Smooth muscle cell (in vitro differentiated cells): Measurements from ENCODE around the gene GPA33. TPM values are rescaled to one million over a fixed set of nuclear protein-coding genes. Genes with fewer than 3 reads are reported as not detected.
A peak's percentile ranks its signal among the peaks of the same experiment; 100 is the strongest.

Experiments
- DNase-seq: peaks from one replicate; lab custom pipeline; 2025; ENCODE audit not compliant: unreplicated experiment; lab: John Stamatoyannopoulos, UW
- H2AFZ ChIP-seq: fragments of 200-600 bp; sonication (generic); 2 replicates; pipeline ENCODE4 v1.6.0; 2016; ENCODE audit warnings: antibody characterized with exemption, low read depth, mild to moderate bottlenecking
- H3F3A ChIP-seq: fragments of 200-600 bp; sonication (generic); 2 replicates; pipeline ENCODE4 v1.6.0; 2017; ENCODE audit warnings: antibody characterized with exemption, low read depth
- H3K27ac ChIP-seq: fragments of 200-600 bp; sonication (generic); 2 replicates; pipeline ENCODE4 v1.5.1; 2016; ENCODE audit warnings: low read depth, mild to moderate bottlenecking
- H3K27me3 ChIP-seq: fragments of 200-600 bp; sonication (generic); 2 replicates; pipeline ENCODE4 v1.6.1; 2016; ENCODE audit warnings: low read depth, mild to moderate bottlenecking
- H3K36me3 ChIP-seq: fragments of 200-600 bp; sonication (generic); 2 replicates; pipeline ENCODE4 v1.5.1; 2016; ENCODE audit warnings: low read depth
- H3K4me1 ChIP-seq: fragments of 200-600 bp; sonication (generic); 2 replicates; pipeline ENCODE4 v1.5.1; 2016; ENCODE audit warnings: low read depth
- H3K4me2 ChIP-seq: fragments of 200-600 bp; sonication (generic); 2 replicates; pipeline ENCODE4 v1.6.0; 2016; ENCODE audit warnings: mild to moderate bottlenecking
- H3K4me3 ChIP-seq: fragments of 200-600 bp; sonication (generic); 2 replicates; pipeline ENCODE4 v1.5.1; 2016; ENCODE audit warnings: mild to moderate bottlenecking
- H3K79me2 ChIP-seq: fragments of 200-600 bp; sonication (generic); 2 replicates; pipeline ENCODE4 v1.6.0; 2016; ENCODE audit warnings: low read depth, mild to moderate bottlenecking
- H3K9ac ChIP-seq: fragments of 200-600 bp; sonication (generic); 2 replicates; pipeline ENCODE4 v1.6.0; 2016; ENCODE audit warnings: low read depth
- H3K9me3 ChIP-seq: fragments of 200-600 bp; sonication (generic); replicated peaks from 2 replicates; pipeline ENCODE4 v1.5.1; 2016; ENCODE audit warnings: low read depth
- H4K20me1 ChIP-seq: fragments of 200-600 bp; sonication (generic); 2 replicates; pipeline ENCODE4 v1.6.0; 2016; ENCODE audit warnings: low read depth
- WGBS: methylation state at CpG from one replicate; pipeline ENCODE4 v1.1.7; 2016; ENCODE audit warnings: low lambda C conversion rate; 5-methylcytosine and 5-hydroxymethylcytosine counted together
- polyA plus RNA-seq: library from polyadenylated mRNA; unstranded; fragments of >200 nt; fragmentation: Nextera tagmentation; extraction: Ambion mirVana; gene quantifications from 2 replicates; pipeline ENCODE4 v1.2.1, GENCODE V29; 2016
- total RNA-seq: library from RNA; depleted of rRNA; stranded (reverse); fragments of >200 nt; gene quantifications from 2 replicates; pipeline ENCODE4 v1.2.3, GENCODE V29; 2014
- TF ChIP-seq, protein P1 (sequence below): fragments of 200-600 bp; sonication (generic); IDR thresholded peaks from 2 replicates; pipeline ENCODE4 v1.5.1; 2017; ENCODE audit warnings: borderline replicate concordance, mild to moderate bottlenecking, antibody characterized with exemption; ENCODE audit not compliant: insufficient read depth, poor library complexity, severe bottlenecking

GPA33 gene
- total and polyA plus RNA-seq, 2 experiments from 2014 or later: not detected

DNA sequence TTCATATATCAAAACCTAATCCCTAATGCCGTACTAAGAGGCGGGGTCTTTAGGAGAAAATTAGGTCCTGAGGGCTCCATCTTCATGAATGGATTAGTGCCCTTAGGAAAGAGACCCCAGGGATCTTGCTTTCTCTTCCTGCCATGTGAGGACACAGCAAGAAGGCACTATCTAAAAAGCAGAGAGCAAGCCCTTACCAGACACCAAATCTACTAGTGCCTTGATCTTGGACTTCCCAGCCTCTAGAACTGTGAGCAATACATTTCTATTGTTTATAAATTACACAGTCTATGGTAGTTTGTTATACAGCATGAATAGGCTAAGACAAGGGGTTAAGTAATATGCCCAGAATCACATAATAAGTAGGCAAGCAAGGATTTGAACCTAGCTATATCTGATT, 46.6 kb upstream of the GPA33 start:
- Histone ChIP-seq H3K9me3 (no peaks in the 10 kb centered on the region), H3K27ac (peak overlapping the region; percentile 81), H3K9ac (peak overlapping the region; percentile 66), H3F3A (peaks cover 17% of the 10 kb centered on the region), H3K27me3 (no peaks in the 10 kb centered on the region), H2AFZ (peak overlapping the region; percentile 93), H3K4me3 (no peak overlapping the region), H3K36me3 (no peaks in the 10 kb centered on the region), H3K4me2 (peak overlapping the region; percentile 40), H3K4me1 (peaks cover 41% of the 10 kb centered on the region), H4K20me1 (no peaks in the 10 kb centered on the region), H3K79me2 (no peaks in the 10 kb centered on the region)
- DNase-seq: no peak
- WGBS: 71% methylated on average over 2 of the region's 2 CpGs
- TF ChIP-seq, protein P1, sequence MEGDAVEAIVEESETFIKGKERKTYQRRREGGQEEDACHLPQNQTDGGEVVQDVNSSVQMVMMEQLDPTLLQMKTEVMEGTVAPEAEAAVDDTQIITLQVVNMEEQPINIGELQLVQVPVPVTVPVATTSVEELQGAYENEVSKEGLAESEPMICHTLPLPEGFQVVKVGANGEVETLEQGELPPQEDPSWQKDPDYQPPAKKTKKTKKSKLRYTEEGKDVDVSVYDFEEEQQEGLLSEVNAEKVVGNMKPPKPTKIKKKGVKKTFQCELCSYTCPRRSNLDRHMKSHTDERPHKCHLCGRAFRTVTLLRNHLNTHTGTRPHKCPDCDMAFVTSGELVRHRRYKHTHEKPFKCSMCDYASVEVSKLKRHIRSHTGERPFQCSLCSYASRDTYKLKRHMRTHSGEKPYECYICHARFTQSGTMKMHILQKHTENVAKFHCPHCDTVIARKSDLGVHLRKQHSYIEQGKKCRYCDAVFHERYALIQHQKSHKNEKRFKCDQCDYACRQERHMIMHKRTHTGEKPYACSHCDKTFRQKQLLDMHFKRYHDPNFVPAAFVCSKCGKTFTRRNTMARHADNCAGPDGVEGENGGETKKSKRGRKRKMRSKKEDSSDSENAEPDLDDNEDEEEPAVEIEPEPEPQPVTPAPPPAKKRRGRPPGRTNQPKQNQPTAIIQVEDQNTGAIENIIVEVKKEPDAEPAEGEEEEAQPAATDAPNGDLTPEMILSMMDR: no peak

DNA sequence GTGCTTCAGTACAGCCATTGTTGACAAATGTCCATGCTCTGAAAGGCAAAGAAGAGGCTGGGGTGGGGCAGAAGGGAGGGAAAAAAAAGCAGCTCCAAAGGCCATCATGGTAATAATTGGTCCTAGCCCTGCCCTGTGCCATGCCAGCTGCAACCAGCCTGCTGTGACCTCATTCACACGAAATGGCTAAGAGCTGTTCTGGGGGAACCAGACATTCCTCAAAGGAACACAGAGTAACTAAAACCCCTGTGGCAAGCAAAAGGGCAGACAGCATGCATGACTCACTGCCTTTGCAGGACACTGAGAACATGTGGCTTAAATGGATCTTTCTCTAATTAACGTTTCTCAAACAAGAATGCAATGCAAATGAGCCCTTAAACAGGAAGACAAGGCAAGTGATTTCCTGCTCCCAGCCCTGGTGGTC, 46.0 kb upstream of the GPA33 start:
- WGBS: 0% methylated on average over 2 of the region's 2 CpGs
- H3K9ac ChIP-seq: peak overlapping the region; percentile 16
- peaks cover 41% of the 10 kb centered on the region for H3K4me1 ChIP-seq

DNA sequence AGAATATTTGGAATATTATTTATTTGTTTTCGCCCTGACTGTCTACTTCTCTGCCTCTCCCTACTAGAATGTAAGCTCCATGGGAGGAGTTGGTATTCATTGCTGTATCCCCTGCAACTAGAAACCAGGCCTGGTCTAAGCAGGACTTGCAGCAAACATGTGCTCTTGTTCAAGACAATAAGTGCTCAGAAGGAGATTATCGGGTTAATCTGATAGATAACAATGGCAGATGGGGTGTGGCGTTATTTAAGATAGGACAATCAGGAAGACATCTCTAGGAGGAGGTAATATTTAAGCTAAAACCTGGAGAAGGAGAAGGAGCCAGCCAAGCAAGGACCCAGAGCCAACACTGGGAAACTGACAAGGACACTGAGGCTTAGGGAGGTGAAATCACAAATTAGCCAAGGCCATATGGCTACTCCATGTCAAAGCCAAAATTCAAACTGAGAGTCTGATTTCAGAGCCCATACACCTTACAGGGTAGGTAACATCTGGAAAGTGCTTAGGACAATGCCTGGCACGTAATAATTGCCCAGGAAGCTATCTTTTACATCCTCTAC, 45.2 kb upstream of the GPA33 start:
- Histone ChIP-seq H3K9ac (peak overlapping the region; percentile 16), H4K20me1 (no peaks in the 10 kb centered on the region), H3K36me3 (no peaks in the 10 kb centered on the region), H3K27ac (peak overlapping the region; percentile 81), H3K4me3 (no peak overlapping the region), H3K27me3 (no peaks in the 10 kb centered on the region), H3K4me2 (peak overlapping the region; percentile 40), H3K4me1 (peaks cover 41% of the 10 kb centered on the region), H2AFZ (peak overlapping the region; percentile 58), H3F3A (peaks cover 17% of the 10 kb centered on the region), H3K9me3 (no peaks in the 10 kb centered on the region), H3K79me2 (no peaks in the 10 kb centered on the region)
- TF ChIP-seq, protein P1: no peak
- 75% methylated on average over 4 of the region's 4 CpGs for WGBS
- no peak for DNase-seq

More for the DNA sequence above, 46.0 kb upstream of the GPA33 start:
- Histone ChIP-seq H3K79me2 (no peaks in the 10 kb centered on the region), H3K9me3 (no peaks in the 10 kb centered on the region), H3K36me3 (no peaks in the 10 kb centered on the region), H3K4me2 (peak overlapping the region; percentile 40), H4K20me1 (no peaks in the 10 kb centered on the region), H3K27me3 (no peaks in the 10 kb centered on the region), H3K27ac (peak overlapping the region; percentile 81), H2AFZ (peak overlapping the region; percentile 0), H3F3A (peaks cover 17% of the 10 kb centered on the region), H3K4me3 (no peak overlapping the region)
- DNase-seq: no peak
- TF ChIP-seq, protein P1: no peak
